ENCODE results near the gene GRIK1. TPM values are rescaled to one million over a fixed set of nuclear protein-coding genes. Genes with fewer than 3 reads are reported as not detected.

Gene GRIK1
- total RNA-seq, 1 donor from 2014 or later, result not detected

DNA sequence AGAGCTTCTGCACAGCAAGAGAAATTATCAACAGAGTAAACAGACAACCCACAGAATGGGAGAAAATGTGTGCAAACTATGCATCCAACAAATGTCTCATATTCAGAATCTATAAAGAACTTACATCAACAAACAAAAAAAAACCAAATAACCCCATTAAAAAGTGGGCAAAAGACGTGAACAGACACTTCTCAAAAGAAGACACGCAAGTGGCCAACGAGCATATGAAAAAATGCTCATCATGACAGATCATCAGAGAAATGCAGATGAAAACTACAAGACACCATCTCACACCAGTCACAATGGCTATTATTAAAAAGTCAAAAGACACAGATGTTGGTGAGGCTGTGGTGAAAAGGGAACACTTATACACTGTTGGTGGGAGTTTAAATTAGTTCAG lies 257.0 kb downstream of the GRIK1 start:
- H3K4me1 Mint-ChIP-seq (ENCODE audit: unreplicated experiment), result no peaks in the 10 kb centered on the region
- DNase-seq (ENCODE audit: low spot score), result no peak
- H3K27ac Mint-ChIP-seq (ENCODE audit: unreplicated experiment), result no peak overlapping the region
- no peaks in the 10 kb centered on the region for H3K36me3 Mint-ChIP-seq (ENCODE audit: low read depth, unreplicated experiment)
- H3K4me3 Mint-ChIP-seq (ENCODE audit: unreplicated experiment), result no peak overlapping the region
- H3K27me3 Mint-ChIP-seq (ENCODE audit: unreplicated experiment), result no peaks in the 10 kb centered on the region
- TF ChIP-seq, protein P1, sequence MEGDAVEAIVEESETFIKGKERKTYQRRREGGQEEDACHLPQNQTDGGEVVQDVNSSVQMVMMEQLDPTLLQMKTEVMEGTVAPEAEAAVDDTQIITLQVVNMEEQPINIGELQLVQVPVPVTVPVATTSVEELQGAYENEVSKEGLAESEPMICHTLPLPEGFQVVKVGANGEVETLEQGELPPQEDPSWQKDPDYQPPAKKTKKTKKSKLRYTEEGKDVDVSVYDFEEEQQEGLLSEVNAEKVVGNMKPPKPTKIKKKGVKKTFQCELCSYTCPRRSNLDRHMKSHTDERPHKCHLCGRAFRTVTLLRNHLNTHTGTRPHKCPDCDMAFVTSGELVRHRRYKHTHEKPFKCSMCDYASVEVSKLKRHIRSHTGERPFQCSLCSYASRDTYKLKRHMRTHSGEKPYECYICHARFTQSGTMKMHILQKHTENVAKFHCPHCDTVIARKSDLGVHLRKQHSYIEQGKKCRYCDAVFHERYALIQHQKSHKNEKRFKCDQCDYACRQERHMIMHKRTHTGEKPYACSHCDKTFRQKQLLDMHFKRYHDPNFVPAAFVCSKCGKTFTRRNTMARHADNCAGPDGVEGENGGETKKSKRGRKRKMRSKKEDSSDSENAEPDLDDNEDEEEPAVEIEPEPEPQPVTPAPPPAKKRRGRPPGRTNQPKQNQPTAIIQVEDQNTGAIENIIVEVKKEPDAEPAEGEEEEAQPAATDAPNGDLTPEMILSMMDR (IDR thresholded peaks at IDR 0.05; ENCODE audit: unreplicated experiment), result no peak
- H3K9me3 Mint-ChIP-seq (ENCODE audit: unreplicated experiment), result no peaks in the 10 kb centered on the region

DNA sequence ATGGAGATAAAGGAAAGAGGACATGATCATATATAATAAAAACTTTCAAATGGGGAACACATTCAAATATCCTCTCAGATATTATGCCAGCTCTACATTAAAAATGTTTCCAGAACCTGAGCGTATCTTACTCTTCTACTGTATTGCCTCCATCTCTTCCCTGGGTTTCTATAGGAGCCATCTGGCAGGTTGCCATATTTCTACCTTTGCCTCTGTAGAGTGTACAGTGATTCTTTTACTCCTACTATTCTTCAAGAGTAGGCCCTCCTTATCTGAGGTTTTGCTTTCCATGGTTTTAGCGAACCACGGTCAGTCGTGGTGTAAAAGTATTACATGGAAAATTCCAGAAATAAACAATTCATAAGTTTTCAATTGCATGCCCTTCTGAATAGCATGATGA lies 259.5 kb downstream of the GRIK1 start:
- Mint-ChIP-seq H3K27me3 (ENCODE audit: unreplicated experiment) (no peaks in the 10 kb centered on the region), H3K4me3 (ENCODE audit: unreplicated experiment) (no peak overlapping the region), H3K27ac (ENCODE audit: unreplicated experiment) (no peak overlapping the region), H3K36me3 (ENCODE audit: low read depth, unreplicated experiment) (no peaks in the 10 kb centered on the region), H3K9me3 (ENCODE audit: unreplicated experiment) (no peaks in the 10 kb centered on the region), H3K4me1 (ENCODE audit: unreplicated experiment) (peaks cover 2% of the 10 kb centered on the region)
- no peak for DNase-seq (ENCODE audit: low spot score)
- TF ChIP-seq, protein P1 (IDR thresholded peaks at IDR 0.05; ENCODE audit: unreplicated experiment), result no peak

DNA sequence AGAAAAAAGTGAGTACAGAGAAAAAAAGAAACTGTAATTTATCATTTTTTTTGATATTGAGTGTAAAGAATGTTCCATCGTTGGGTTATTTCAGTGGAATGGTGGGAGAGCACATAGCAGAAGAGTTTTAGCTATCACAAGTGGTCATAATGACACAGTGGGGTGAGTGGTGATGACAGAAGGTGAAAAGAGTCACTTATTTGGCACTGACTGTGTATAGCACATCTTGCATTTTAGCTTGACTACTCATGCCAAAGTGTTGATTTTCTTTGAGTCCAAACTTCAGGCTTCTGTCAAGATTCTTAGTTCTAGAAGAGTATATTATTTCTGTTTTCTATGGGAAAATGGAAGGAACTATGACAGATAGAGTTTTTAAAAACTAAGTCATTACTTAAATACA lies 261.2 kb downstream of the GRIK1 start:
- Mint-ChIP-seq H3K27ac (ENCODE audit: unreplicated experiment) (no peak overlapping the region), H3K36me3 (ENCODE audit: low read depth, unreplicated experiment) (no peaks in the 10 kb centered on the region), H3K4me3 (ENCODE audit: unreplicated experiment) (no peak overlapping the region), H3K9me3 (ENCODE audit: unreplicated experiment) (no peaks in the 10 kb centered on the region), H3K27me3 (ENCODE audit: unreplicated experiment) (no peaks in the 10 kb centered on the region), H3K4me1 (ENCODE audit: unreplicated experiment) (peaks cover 5% of the 10 kb centered on the region)
- DNase-seq (ENCODE audit: low spot score), result no peak
- TF ChIP-seq, protein P1 (IDR thresholded peaks at IDR 0.05; ENCODE audit: unreplicated experiment), result no peak

DNA sequence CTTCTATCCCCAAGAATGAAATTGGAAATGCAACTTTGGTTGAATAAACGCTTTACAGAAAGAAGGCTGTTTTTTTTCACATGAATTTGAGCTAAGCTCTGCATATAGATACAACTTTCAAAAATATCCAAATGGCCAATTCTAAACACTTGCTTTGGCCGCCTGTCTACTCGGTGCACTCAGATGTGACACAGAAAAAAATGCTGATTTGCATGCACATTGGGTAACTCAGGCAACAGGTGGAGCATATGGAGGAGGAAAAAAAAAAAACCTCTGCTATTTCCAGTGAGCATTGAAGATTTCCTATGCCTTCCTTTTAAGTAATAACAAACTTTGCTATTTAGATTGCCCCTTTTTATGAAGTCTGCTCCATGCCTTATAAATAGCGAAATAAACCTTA lies 262.5 kb downstream of the GRIK1 start:
- Mint-ChIP-seq H3K4me3 (ENCODE audit: unreplicated experiment) (no peak overlapping the region), H3K27me3 (ENCODE audit: unreplicated experiment) (no peaks in the 10 kb centered on the region), H3K27ac (ENCODE audit: unreplicated experiment) (no peak overlapping the region), H3K36me3 (ENCODE audit: low read depth, unreplicated experiment) (no peaks in the 10 kb centered on the region), H3K9me3 (ENCODE audit: unreplicated experiment) (no peaks in the 10 kb centered on the region), H3K4me1 (ENCODE audit: unreplicated experiment) (peaks cover 5% of the 10 kb centered on the region)
- no peak for DNase-seq (ENCODE audit: low spot score)
- TF ChIP-seq, protein P1 (IDR thresholded peaks at IDR 0.05; ENCODE audit: unreplicated experiment), result no peak

DNA sequence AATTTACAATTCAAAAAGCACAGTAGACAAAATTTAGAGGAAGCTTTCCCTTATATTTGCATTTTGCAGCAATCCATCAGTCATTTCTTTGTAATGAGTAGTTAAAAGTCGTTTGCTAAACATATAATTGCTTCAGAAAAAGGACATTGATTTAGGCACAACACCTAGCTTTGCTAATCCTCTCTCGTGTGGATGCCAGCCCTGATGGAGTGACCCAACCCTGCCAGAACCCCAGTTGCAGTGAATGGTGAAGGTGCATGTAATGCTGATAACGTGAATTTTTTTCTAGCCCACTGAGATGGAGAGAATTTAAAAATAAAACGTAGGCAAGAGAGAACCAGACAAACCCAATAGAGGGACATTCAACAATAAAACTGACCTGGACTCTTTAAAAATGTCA lies 263.4 kb downstream of the GRIK1 start:
- no peak overlapping the region for H3K4me3 Mint-ChIP-seq (ENCODE audit: unreplicated experiment)
- DNase-seq (ENCODE audit: low spot score), result no peak
- H3K36me3 Mint-ChIP-seq (ENCODE audit: low read depth, unreplicated experiment), result no peaks in the 10 kb centered on the region
- TF ChIP-seq, protein P1 (IDR thresholded peaks at IDR 0.05; ENCODE audit: unreplicated experiment), result no peak
- no peak overlapping the region for H3K27ac Mint-ChIP-seq (ENCODE audit: unreplicated experiment)
- peaks cover 5% of the 10 kb centered on the region for H3K4me1 Mint-ChIP-seq (ENCODE audit: unreplicated experiment)
- no peaks in the 10 kb centered on the region for H3K27me3 Mint-ChIP-seq (ENCODE audit: unreplicated experiment)
- H3K9me3 Mint-ChIP-seq (ENCODE audit: unreplicated experiment), result no peaks in the 10 kb centered on the region
